OCI-LY3 (cell line): ENCODE data around the gene ABLIM3.

Experiments used
- EZH2phosphoT487 ChIP-seq: fragments of 200-600 bp; shearing (Covaris generic); IDR thresholded peaks from 2 replicates; pipeline ENCODE4 v1.6.1; 2018; ENCODE audit warnings: antibody characterized with exemption, mixed run types, low read depth
- TF ChIP-seq, protein P1 (sequence below): fragments of 200-600, 300-600 bp; sonication (generic); IDR thresholded peaks from 2 replicates; pipeline ENCODE4 v1.5.1; 2014; ENCODE audit warnings: antibody characterized with exemption, low read length, low read depth

DNA sequence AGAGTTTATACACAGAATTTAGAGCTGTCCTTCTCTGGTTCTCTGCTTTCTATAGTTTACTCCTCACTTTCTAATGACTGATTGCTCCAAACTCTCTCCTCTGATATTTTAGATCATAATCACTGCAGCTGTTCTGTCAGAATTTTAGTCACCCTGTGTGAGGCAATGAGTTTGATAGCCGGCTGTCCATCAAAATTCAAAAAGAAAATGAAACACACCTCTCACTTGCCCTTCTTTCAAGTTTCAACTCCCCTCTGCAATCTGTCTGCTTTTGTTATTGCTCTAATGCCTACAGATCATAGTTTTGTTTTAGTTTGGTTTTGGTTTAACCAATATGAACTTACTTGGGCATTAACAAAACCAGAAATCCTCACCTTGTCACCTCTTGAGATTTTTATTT lies 23.3 kb upstream of the ABLIM3 start:
- no peak for TF ChIP-seq EZH2phosphoT487
- TF ChIP-seq, protein P1, sequence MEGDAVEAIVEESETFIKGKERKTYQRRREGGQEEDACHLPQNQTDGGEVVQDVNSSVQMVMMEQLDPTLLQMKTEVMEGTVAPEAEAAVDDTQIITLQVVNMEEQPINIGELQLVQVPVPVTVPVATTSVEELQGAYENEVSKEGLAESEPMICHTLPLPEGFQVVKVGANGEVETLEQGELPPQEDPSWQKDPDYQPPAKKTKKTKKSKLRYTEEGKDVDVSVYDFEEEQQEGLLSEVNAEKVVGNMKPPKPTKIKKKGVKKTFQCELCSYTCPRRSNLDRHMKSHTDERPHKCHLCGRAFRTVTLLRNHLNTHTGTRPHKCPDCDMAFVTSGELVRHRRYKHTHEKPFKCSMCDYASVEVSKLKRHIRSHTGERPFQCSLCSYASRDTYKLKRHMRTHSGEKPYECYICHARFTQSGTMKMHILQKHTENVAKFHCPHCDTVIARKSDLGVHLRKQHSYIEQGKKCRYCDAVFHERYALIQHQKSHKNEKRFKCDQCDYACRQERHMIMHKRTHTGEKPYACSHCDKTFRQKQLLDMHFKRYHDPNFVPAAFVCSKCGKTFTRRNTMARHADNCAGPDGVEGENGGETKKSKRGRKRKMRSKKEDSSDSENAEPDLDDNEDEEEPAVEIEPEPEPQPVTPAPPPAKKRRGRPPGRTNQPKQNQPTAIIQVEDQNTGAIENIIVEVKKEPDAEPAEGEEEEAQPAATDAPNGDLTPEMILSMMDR, result no peak
